Measurements from ENCODE around the gene MARVELD2. TPM values are rescaled to one million over a fixed set of nuclear protein-coding genes. Genes with fewer than 3 reads are reported as not detected.

The MARVELD2 gene
- total RNA-seq, 1 donor from 2014 or later: 26.1 TPM

- Mint-ChIP-seq H3K4me3 (peak overlapping the region; percentile 19), H3K4me1 (ENCODE audit: unreplicated experiment) (peaks cover 15% of the 10 kb centered on the region), H3K27ac (no peak overlapping the region), H3K9me3 (no peaks in the 10 kb centered on the region), H3K36me3 (peaks cover 8% of the 10 kb centered on the region), H3K27me3 (no peaks in the 10 kb centered on the region)
- no peak for TF ChIP-seq CTCF (conservative IDR thresholded peaks at IDR 0.05)
- no peak for DNase-seq (ENCODE audit: extremely low spot score, unreplicated experiment)
These were observed 42.5 kb upstream of the MARVELD2 start for GRCh38 chr5:69372394-69372793.

GRCh38 chr5:69374911-69375446, 39.9 kb upstream of the MARVELD2 start:
- no peak for TF ChIP-seq CTCF (conservative IDR thresholded peaks at IDR 0.05)
- Mint-ChIP-seq H3K27me3 (no peaks in the 10 kb centered on the region), H3K36me3 (peaks cover 11% of the 10 kb centered on the region), H3K27ac (no peak overlapping the region), H3K4me3 (no peak overlapping the region), H3K4me1 (ENCODE audit: unreplicated experiment) (peaks cover 9% of the 10 kb centered on the region), H3K9me3 (no peaks in the 10 kb centered on the region)
- no peak for DNase-seq (ENCODE audit: extremely low spot score, unreplicated experiment)

GRCh38 chr5:69378376-69378775, 36.5 kb upstream of the MARVELD2 start:
- Mint-ChIP-seq H3K4me3 (no peak overlapping the region), H3K36me3 (peaks cover 15% of the 10 kb centered on the region), H3K9me3 (no peaks in the 10 kb centered on the region), H3K4me1 (ENCODE audit: unreplicated experiment) (no peaks in the 10 kb centered on the region), H3K27ac (no peak overlapping the region), H3K27me3 (no peaks in the 10 kb centered on the region)
- no peak for DNase-seq (ENCODE audit: extremely low spot score, unreplicated experiment)
- TF ChIP-seq CTCF (conservative IDR thresholded peaks at IDR 0.05): no peak

- no peak for TF ChIP-seq CTCF (conservative IDR thresholded peaks at IDR 0.05)
- DNase-seq (ENCODE audit: extremely low spot score, unreplicated experiment): no peak
- Mint-ChIP-seq H3K27ac (no peak overlapping the region), H3K4me1 (ENCODE audit: unreplicated experiment) (no peaks in the 10 kb centered on the region), H3K27me3 (no peaks in the 10 kb centered on the region), H3K4me3 (no peak overlapping the region), H3K9me3 (no peaks in the 10 kb centered on the region), H3K36me3 (peaks cover 25% of the 10 kb centered on the region)
These were observed 10.1 kb upstream of the MARVELD2 start for GRCh38 chr5:69404659-69405330.

- Mint-ChIP-seq H3K27me3 (peaks cover 20% of the 10 kb centered on the region), H3K9me3 (no peaks in the 10 kb centered on the region), H3K36me3 (peaks cover 48% of the 10 kb centered on the region), H3K27ac (peak overlapping the region; percentile 97), H3K4me3 (peak overlapping the region; percentile 90), H3K4me1 (ENCODE audit: unreplicated experiment) (peaks cover 16% of the 10 kb centered on the region)
- no peak for TF ChIP-seq CTCF (conservative IDR thresholded peaks at IDR 0.05)
- DNase-seq (ENCODE audit: extremely low spot score, unreplicated experiment): no peak
These were observed 655 bp downstream of the MARVELD2 start for GRCh38 chr5:69415584-69415958.

Measured in type B pancreatic cell (in vitro differentiated cells).